Activated CD8-positive, alpha-beta T cell treated with anti-CD3 and anti-CD28 coated beads, Interleukin-2, amount 10 ng/mL, durations not matched to agents 7 days and 5 days (primary cell): ENCODE results near the gene SLC44A2. TPM values are rescaled to one million over a fixed set of nuclear protein-coding genes. Genes with fewer than 3 reads are reported as not detected.

Experiments
- ATAC-seq: fragments of 150-1000 bp; cut with Tn5 transposase; one replicate; pipeline ENCODE4 v1.10.0; 2021; ENCODE audit warnings: moderate library complexity
- CTCF ChIA-PET: fragments of 350-600 bp; sonication (Branson Sonifier 250); formaldehyde crosslinking; loops from one replicate; lab custom pipeline; 2021; ENCODE audit warnings: antibody characterized with exemption; lab: Charles Lee
- POLR2A ChIA-PET: fragments of 350-600 bp; sonication (Branson Sonifier 250); formaldehyde crosslinking; loops from one replicate; lab custom pipeline; 2021; ENCODE audit warnings: antibody characterized with exemption; lab: Charles Lee
- DNase-seq: peaks from one replicate; pipeline ENCODE4 v3.0.0-alpha.2; 2020
- H3K27ac Mint-ChIP-seq: one replicate; pipeline ENCODE4 v1.8.0; 2021; ENCODE audit warnings: mild to moderate bottlenecking, mixed read lengths
- H3K27me3 Mint-ChIP-seq: one replicate; pipeline ENCODE4 v1.8.0; 2021; ENCODE audit warnings: low read depth, mixed read lengths
- H3K36me3 Mint-ChIP-seq: one replicate; pipeline ENCODE4 v1.8.0; 2021; ENCODE audit warnings: low read depth, mixed read lengths
- H3K4me1 Mint-ChIP-seq: one replicate; pipeline ENCODE4 v1.8.0; 2021; ENCODE audit warnings: low read depth, mixed read lengths
- H3K4me3 Mint-ChIP-seq: one replicate; pipeline ENCODE4 v1.8.0; 2021; ENCODE audit warnings: mild to moderate bottlenecking, mixed read lengths
- H3K9me3 Mint-ChIP-seq: one replicate; pipeline ENCODE4 v1.8.0; 2022; ENCODE audit warnings: mixed read lengths; ENCODE audit not compliant: insufficient read depth
- total RNA-seq, 2 experiments: library from RNA; stranded (reverse); gene quantifications; one replicate each; pipeline ENCODE4 v1.2.3, GENCODE V29; 2021

The SLC44A2 gene
- total RNA-seq, 2 experiments from 2014 or later = 112 to 121 TPM

GRCh38 chr19:10593820-10594637 is 31.3 kb upstream of the SLC44A2 start:
- peak overlapping the region; percentile 76 for H3K27ac Mint-ChIP-seq
- ATAC-seq = no peak
- H3K4me3 Mint-ChIP-seq = no peak overlapping the region

GRCh38 chr19:10600149-10600548 is 25.2 kb upstream of the SLC44A2 start:
- ATAC-seq = no peak
- Mint-ChIP-seq H3K27ac (no peak overlapping the region), H3K36me3 (peaks cover 13% of the 10 kb centered on the region), H3K4me1 (peaks cover 44% of the 10 kb centered on the region), H3K27me3 (peaks cover 6% of the 10 kb centered on the region), H3K9me3 (no peaks in the 10 kb centered on the region), H3K4me3 (no peak overlapping the region)
- CTCF ChIA-PET = interaction anchor here (2.1 to 6.5 kb wide), 2 partner anchors 19 to 44 kb away, joined by 5 to 70 read pairs; no protein-coding TSS in a partner anchor
- no peak for DNase-seq
- POLR2A ChIA-PET = interaction anchor here (1.2 kb wide), 1 partner anchor 32 kb away, joined by 3 read pairs; no protein-coding TSS in a partner anchor

More at GRCh38 chr19:10593820-10594637, 31.3 kb upstream of the SLC44A2 start:
- CTCF ChIA-PET = interaction anchor here (4.5 kb wide), 1 partner anchor 13 kb away, joined by 37 read pairs; no protein-coding TSS in a partner anchor
- no peaks in the 10 kb centered on the region for H3K36me3 Mint-ChIP-seq
- H3K9me3 Mint-ChIP-seq = no peaks in the 10 kb centered on the region
- H3K4me1 Mint-ChIP-seq = peaks cover 25% of the 10 kb centered on the region
- no peak for DNase-seq
- POLR2A ChIA-PET = interaction anchor here (1.0 to 1.1 kb wide), 2 partner anchors 8 to 11 kb away, joined by 3 read pairs; no protein-coding TSS in a partner anchor
- peaks cover 2% of the 10 kb centered on the region for H3K27me3 Mint-ChIP-seq

GRCh38 chr19:10601999-10602329 is 23.4 kb upstream of the SLC44A2 start:
- ATAC-seq = no peak
- POLR2A ChIA-PET = interaction anchor here (0.5 to 3.8 kb wide), 11 partner anchors 8 to 115 kb away, joined by 3 to 35 read pairs (median 4); partner anchors contain the start of genes CDKN2D and QTRT1

GRCh38 chr19:10602330-10603083 is 22.8 kb upstream of the SLC44A2 start:
- Mint-ChIP-seq H3K4me1 (peaks cover 29% of the 10 kb centered on the region), H3K36me3 (peaks cover 16% of the 10 kb centered on the region), H3K27me3 (peaks cover 6% of the 10 kb centered on the region), H3K9me3 (no peaks in the 10 kb centered on the region), H3K4me3 (peak overlapping the region; percentile 94), H3K27ac (peak overlapping the region; percentile 100)
- peak; percentile 91 for DNase-seq
- CTCF ChIA-PET = interaction anchor here (0.7 to 6.5 kb wide), 5 partner anchors 21 to 214 kb away, joined by 3 to 70 read pairs (median 3); no protein-coding TSS in a partner anchor
- peak; percentile 83 for ATAC-seq
- POLR2A ChIA-PET = interaction anchor here (0.5 to 3.8 kb wide), 20 partner anchors 9 to 115 kb away, joined by 3 to 35 read pairs (median 4); partner anchors contain the start of genes CDKN2D, KRI1 and QTRT1

More at GRCh38 chr19:10601999-10602329, 23.4 kb upstream of the SLC44A2 start:
- Mint-ChIP-seq H3K9me3 (no peaks in the 10 kb centered on the region), H3K4me3 (peak overlapping the region; percentile 71), H3K36me3 (peaks cover 13% of the 10 kb centered on the region), H3K4me1 (peaks cover 31% of the 10 kb centered on the region), H3K27ac (peak overlapping the region; percentile 81), H3K27me3 (peaks cover 6% of the 10 kb centered on the region)
- CTCF ChIA-PET = interaction anchor here (0.7 to 6.5 kb wide), 4 partner anchors 21 to 94 kb away, joined by 3 to 70 read pairs (median 27); no protein-coding TSS in a partner anchor
- no peak for DNase-seq

GRCh38 chr19:10603084-10603872 is 22.1 kb upstream of the SLC44A2 start:
- POLR2A ChIA-PET = interaction anchor here (0.6 to 3.8 kb wide), 25 partner anchors 9 to 198 kb away, joined by 3 to 35 read pairs (median 4); partner anchors contain the start of genes KRI1, QTRT1 and SLC44A2
- CTCF ChIA-PET = interaction anchor here (1.0 to 6.5 kb wide), 6 partner anchors 8 to 215 kb away, joined by 3 to 70 read pairs (median 4); partner anchors contain the start of gene QTRT1
- H3K36me3 Mint-ChIP-seq = peaks cover 16% of the 10 kb centered on the region
- ATAC-seq = peak; percentile 66
- H3K27ac Mint-ChIP-seq = peak overlapping the region; percentile 100
- H3K4me1 Mint-ChIP-seq = peaks cover 29% of the 10 kb centered on the region
- H3K9me3 Mint-ChIP-seq = no peaks in the 10 kb centered on the region
- DNase-seq = peak; percentile 93
- peak overlapping the region; percentile 94 for H3K4me3 Mint-ChIP-seq
- peaks cover 6% of the 10 kb centered on the region for H3K27me3 Mint-ChIP-seq

GRCh38 chr19:10603873-10604459 is 21.4 kb upstream of the SLC44A2 start:
- DNase-seq (peak; percentile 55), ATAC-seq (peak; percentile 26)
- H3K27ac Mint-ChIP-seq = peak overlapping the region; percentile 100
- POLR2A ChIA-PET = interaction anchor here (0.6 to 3.8 kb wide), 23 partner anchors 8 to 199 kb away, joined by 3 to 35 read pairs (median 4); partner anchors contain the start of gene SLC44A2
- no peaks in the 10 kb centered on the region for H3K9me3 Mint-ChIP-seq
- H3K36me3 Mint-ChIP-seq = peaks cover 16% of the 10 kb centered on the region
- peaks cover 6% of the 10 kb centered on the region for H3K27me3 Mint-ChIP-seq
- H3K4me1 Mint-ChIP-seq = peaks cover 26% of the 10 kb centered on the region
- CTCF ChIA-PET = interaction anchor here (0.9 to 6.5 kb wide), 10 partner anchors 9 to 215 kb away, joined by 3 to 70 read pairs (median 3); partner anchors contain the start of genes DNM2 and QTRT1
- peak overlapping the region; percentile 94 for H3K4me3 Mint-ChIP-seq

GRCh38 chr19:10604460-10604980 is 20.8 kb upstream of the SLC44A2 start:
- Mint-ChIP-seq H3K4me1 (peaks cover 26% of the 10 kb centered on the region), H3K36me3 (peaks cover 16% of the 10 kb centered on the region), H3K27ac (peak overlapping the region; percentile 100), H3K4me3 (peak overlapping the region; percentile 94), H3K27me3 (peaks cover 5% of the 10 kb centered on the region), H3K9me3 (no peaks in the 10 kb centered on the region)
- ChIA-PET POLR2A (interaction anchor here (0.6 to 3.8 kb wide), 19 partner anchors 7 to 199 kb away, joined by 3 to 35 read pairs (median 5); partner anchors contain the start of gene SLC44A2), CTCF (interaction anchor here (0.9 to 6.5 kb wide), 9 partner anchors 9 to 113 kb away, joined by 3 to 70 read pairs (median 3); partner anchors contain the start of genes DNM2 and QTRT1)
- DNase-seq (peak; percentile 34), ATAC-seq (no peak)

GRCh38 chr19:10611907-10612306 is 13.4 kb upstream of the SLC44A2 start:
- DNase-seq (no peak), ATAC-seq (no peak)
- ChIA-PET CTCF (interaction anchor here (2.2 to 3.6 kb wide), 2 partner anchors 31 to 33 kb away, joined by 10 to 14 read pairs; no protein-coding TSS in a partner anchor), POLR2A (interaction anchor here (0.6 to 2.0 kb wide), 4 partner anchors 8 to 37 kb away, joined by 3 to 10 read pairs (median 4); no protein-coding TSS in a partner anchor)
- no peaks in the 10 kb centered on the region for H3K9me3 Mint-ChIP-seq
- H3K36me3 Mint-ChIP-seq = peaks cover 18% of the 10 kb centered on the region
- no peak overlapping the region for H3K27ac Mint-ChIP-seq
- H3K4me3 Mint-ChIP-seq = no peak overlapping the region
- peaks cover 24% of the 10 kb centered on the region for H3K4me1 Mint-ChIP-seq
- H3K27me3 Mint-ChIP-seq = no peaks in the 10 kb centered on the region

- Mint-ChIP-seq H3K27me3 (no peaks in the 10 kb centered on the region), H3K4me3 (no peak overlapping the region), H3K4me1 (peaks cover 26% of the 10 kb centered on the region), H3K27ac (peak overlapping the region; percentile 55), H3K9me3 (no peaks in the 10 kb centered on the region), H3K36me3 (peaks cover 18% of the 10 kb centered on the region)
- no peak for ATAC-seq
- ChIA-PET POLR2A (interaction anchor here (0.6 to 2.0 kb wide), 2 partner anchors 9 to 10 kb away, joined by 3 to 10 read pairs; no protein-coding TSS in a partner anchor), CTCF (interaction anchor here (2.2 to 3.6 kb wide), 2 partner anchors 32 kb away, joined by 10 to 14 read pairs; no protein-coding TSS in a partner anchor)
- DNase-seq = no peak
Measured at GRCh38 chr19:10612499-10613119, 12.7 kb upstream of the SLC44A2 start.
